Prostate gland (tissue), 2 donors: ENCODE data around the gene KDM4B. TPM values are rescaled to one million over a fixed set of nuclear protein-coding genes. Genes with fewer than 3 reads are reported as not detected.

Experiments used
- DNase-seq: peaks from one replicate; pipeline ENCODE4 v3.0.0-alpha.2; 2019; ENCODE audit warnings: low spot score
- H3K27ac ChIP-seq, 2 donors: fragments of 200-600 bp; sonication (generic); 2 replicates each; pipeline ENCODE4 v1.5.1; 2017 to 2019
- H3K27me3 ChIP-seq: fragments of 200-600 bp; sonication (generic); replicated peaks from 2 replicates; pipeline ENCODE4 v1.5.1; 2019; ENCODE audit not compliant: insufficient read depth
- H3K36me3 ChIP-seq, 2 donors: fragments of 200-600 bp; sonication (generic); 1 replicate in 1 of 2; 2 replicates in 1 of 2; pipeline versions ENCODE4 v1.5.1 to v1.8.1; 2017 to 2019
- H3K4me1 ChIP-seq: fragments of 200-600 bp; sonication (generic); replicated peaks from 2 replicates; pipeline ENCODE4 v1.5.1; 2019
- H3K4me3 ChIP-seq, 2 donors: fragments of 200-600 bp; sonication (generic); 2 replicates each; pipeline ENCODE4 v1.5.1; 2017 to 2019
- H3K9me3 ChIP-seq: fragments of 200-600 bp; sonication (generic); 2 replicates; pipeline ENCODE4 v1.5.1; 2017
- POLR2A ChIP-seq: fragments of 450-650 bp; IDR thresholded peaks from one replicate; pipeline ENCODE4 v1.6.1; 2016; ENCODE audit warnings: antibody characterized with exemption, mild to moderate bottlenecking
- POLR2AphosphoS5 ChIP-seq: sonication (generic); formaldehyde crosslinking; IDR thresholded peaks from one replicate; pipeline ENCODE4 v1.6.1; 2017; ENCODE audit warnings: antibody characterized with exemption
- WGBS: methylation state at CpG from one replicate; pipeline ENCODE4 v1.1.5; 2018; 5-methylcytosine and 5-hydroxymethylcytosine counted together
- intact Hi-C: fragments of 100-400 bp; cut with DNase I; formaldehyde crosslinking; loops from one replicate; pipeline ENCODE4 v1.14.2; 2022
- total RNA-seq, 2 donors: library from RNA; depleted of rRNA; stranded (reverse); fragments of >200 nt; gene quantifications; one replicate each; pipeline ENCODE4 v1.1.0, GENCODE V29; 2016
- TF ChIP-seq, protein P1 (sequence below), 4 experiments: fragments of 200-600 bp in 2 of 4; fragments of 450-650 bp in 2 of 4; sonication (generic) in 2 of 4; IDR thresholded peaks; 1 replicate in 3 of 4; 2 replicates in 1 of 4; pipeline ENCODE4 v1.5.1; 2016 to 2019; ENCODE audit warnings: antibody characterized with exemption in 4 of 4, mild to moderate bottlenecking in 2 of 4, moderate library complexity in 2 of 4

Gene KDM4B
- total RNA-seq, 2 donors from 2014 or later: 74.6 to 136 TPM

DNA sequence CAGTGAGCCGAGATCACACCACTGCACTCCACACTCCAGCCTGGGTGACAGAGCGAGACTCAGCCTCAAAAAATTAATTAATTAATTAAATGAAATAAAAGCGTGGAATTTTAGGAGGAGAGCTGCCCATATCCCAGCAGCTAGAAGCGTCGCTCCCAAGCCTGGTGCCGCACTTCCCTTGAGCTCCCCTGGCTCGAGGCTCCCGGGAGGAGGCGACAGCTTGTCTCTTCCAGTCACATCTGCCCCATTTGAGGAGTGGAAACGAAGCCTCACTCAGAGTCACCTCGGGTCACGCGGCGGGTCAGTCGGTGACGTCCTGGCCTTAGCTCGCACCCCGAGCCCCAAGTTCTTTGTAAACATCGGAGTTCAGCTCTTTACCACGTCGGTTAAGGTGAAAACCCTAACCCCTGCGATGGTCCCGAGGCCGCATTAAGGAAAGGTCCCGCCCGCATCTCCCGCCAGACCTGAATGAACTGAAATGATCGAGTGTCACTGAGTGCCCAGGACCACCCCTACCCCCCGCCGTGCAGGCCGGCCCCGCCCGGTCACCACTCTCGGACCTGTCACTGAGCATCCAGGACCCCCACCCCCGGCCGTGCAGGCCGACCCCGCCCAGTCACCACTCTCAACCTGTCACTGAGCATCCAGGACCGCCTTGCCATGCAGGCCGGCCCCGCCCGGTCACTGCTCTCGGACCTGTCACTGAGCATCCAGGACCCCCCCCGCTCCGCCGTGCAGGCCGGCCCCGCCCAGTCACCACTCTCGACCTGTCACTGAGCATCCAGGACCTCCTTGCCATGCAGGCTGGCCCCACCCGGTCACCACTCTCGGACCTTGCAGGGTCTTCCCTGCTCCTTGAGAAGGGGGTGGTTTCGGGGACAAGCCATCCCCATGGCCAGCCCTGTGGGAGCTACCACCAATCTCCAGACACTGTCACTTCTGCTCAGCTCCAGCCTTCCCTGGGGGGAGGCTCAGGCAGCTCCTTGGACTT, 176.9 kb downstream of the KDM4B start:
- Histone ChIP-seq H3K4me3 (no peak overlapping the region), H3K27me3 (no peaks in the 10 kb centered on the region), H3K36me3 (peaks cover 4 to 14% of the 10 kb centered on the region in 2 donors), H3K27ac (no peak overlapping the region), H3K9me3 (no peaks in the 10 kb centered on the region), H3K4me1 (no peaks in the 10 kb centered on the region)
- intact Hi-C loops: no loop called here
- no peak for DNase-seq
- TF ChIP-seq POLR2A: no peak
- TF ChIP-seq, protein P1, sequence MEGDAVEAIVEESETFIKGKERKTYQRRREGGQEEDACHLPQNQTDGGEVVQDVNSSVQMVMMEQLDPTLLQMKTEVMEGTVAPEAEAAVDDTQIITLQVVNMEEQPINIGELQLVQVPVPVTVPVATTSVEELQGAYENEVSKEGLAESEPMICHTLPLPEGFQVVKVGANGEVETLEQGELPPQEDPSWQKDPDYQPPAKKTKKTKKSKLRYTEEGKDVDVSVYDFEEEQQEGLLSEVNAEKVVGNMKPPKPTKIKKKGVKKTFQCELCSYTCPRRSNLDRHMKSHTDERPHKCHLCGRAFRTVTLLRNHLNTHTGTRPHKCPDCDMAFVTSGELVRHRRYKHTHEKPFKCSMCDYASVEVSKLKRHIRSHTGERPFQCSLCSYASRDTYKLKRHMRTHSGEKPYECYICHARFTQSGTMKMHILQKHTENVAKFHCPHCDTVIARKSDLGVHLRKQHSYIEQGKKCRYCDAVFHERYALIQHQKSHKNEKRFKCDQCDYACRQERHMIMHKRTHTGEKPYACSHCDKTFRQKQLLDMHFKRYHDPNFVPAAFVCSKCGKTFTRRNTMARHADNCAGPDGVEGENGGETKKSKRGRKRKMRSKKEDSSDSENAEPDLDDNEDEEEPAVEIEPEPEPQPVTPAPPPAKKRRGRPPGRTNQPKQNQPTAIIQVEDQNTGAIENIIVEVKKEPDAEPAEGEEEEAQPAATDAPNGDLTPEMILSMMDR (IDR thresholded peaks at IDR 0.05): no peak
- TF ChIP-seq POLR2AphosphoS5: no peak
- 90% methylated on average over 50 of the region's 52 CpGs for WGBS

DNA sequence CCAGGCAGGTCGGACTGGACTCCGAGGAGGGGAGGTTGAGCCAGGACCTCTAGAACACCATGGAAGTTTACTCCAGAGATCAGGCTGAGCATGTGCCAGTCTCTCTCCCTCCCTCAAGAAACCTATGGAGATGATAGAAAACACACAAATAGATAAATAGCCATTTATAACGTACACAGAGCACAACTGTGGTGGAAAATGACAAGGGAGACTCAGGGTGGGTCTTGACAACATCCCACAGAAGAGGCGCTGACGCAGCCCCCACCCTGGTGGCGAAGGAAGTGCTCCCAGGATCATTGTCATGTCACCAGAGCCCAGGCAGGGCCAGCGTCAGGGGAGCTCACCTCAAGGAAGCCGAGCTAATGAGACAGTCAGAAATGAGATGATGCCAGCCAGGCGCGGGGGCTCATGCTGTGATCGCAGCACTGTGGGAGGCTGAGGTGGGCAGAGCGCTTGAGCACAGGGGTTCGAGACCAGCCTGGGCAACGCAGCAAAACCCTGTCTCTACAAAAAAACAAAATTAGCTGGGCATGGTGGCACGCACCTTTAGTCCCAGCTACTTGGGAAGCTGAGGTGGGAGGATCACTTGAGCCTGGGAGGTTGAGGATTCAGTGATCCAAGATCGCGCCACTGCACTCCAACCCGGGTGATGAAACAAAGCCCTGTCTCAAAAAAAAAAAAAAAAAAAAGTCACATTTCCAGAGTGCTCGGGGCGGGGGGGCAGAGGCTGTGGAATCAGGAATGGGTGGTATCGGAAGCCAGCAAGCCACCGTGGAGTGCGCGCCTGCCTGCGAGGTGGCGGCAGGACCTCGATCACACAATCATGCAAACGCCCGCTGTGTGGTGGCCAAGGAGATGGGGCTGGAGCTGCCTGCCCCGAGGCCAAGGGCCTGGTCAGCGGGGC, 178.4 kb downstream of the KDM4B start:
- 94% methylated on average over 31 of the region's 31 CpGs for WGBS
- Histone ChIP-seq H3K27ac (no peak overlapping the region), H3K4me1 (no peaks in the 10 kb centered on the region), H3K36me3 (peaks cover 4 to 14% of the 10 kb centered on the region in 2 donors), H3K4me3 (no peak overlapping the region), H3K27me3 (no peaks in the 10 kb centered on the region), H3K9me3 (no peaks in the 10 kb centered on the region)
- intact Hi-C loops: no loop called here
- TF ChIP-seq POLR2AphosphoS5 (no peak), POLR2A (no peak)
- TF ChIP-seq, protein P1 (IDR thresholded peaks at IDR 0.05): no peak
- DNase-seq: no peak

- Histone ChIP-seq H3K36me3 (peaks cover 4 to 14% of the 10 kb centered on the region in 2 donors), H3K27me3 (no peaks in the 10 kb centered on the region), H3K9me3 (no peaks in the 10 kb centered on the region), H3K27ac (no peak overlapping the region), H3K4me3 (no peak overlapping the region), H3K4me1 (no peaks in the 10 kb centered on the region)
- 88% methylated on average over 42 of the region's 42 CpGs for WGBS
- TF ChIP-seq POLR2AphosphoS5 (no peak), POLR2A (no peak)
- TF ChIP-seq, protein P1 (IDR thresholded peaks at IDR 0.05): no peak
- intact Hi-C loops: no loop called here
- DNase-seq: no peak
Measured at GRCh38 chr19:5147978-5148793, 179.3 kb downstream of the KDM4B start.

- 83% methylated on average over 15 of the region's 15 CpGs for WGBS
- H3K36me3 ChIP-seq: peaks cover 4 to 10% of the 10 kb centered on the region in 2 donors
Measured at GRCh38 chr19:5148794-5149190, 179.9 kb downstream of the KDM4B start.

More at GRCh38 chr19:5148794-5149190, 179.9 kb downstream of the KDM4B start:
- Histone ChIP-seq H3K27me3 (no peaks in the 10 kb centered on the region), H3K4me3 (no peak overlapping the region), H3K4me1 (no peaks in the 10 kb centered on the region), H3K27ac (no peak overlapping the region), H3K9me3 (no peaks in the 10 kb centered on the region)
- intact Hi-C loops: no loop called here
- TF ChIP-seq, protein P1 (IDR thresholded peaks at IDR 0.05): no peak
- TF ChIP-seq POLR2A (no peak), POLR2AphosphoS5 (no peak)
- DNase-seq: no peak
